PC-3 (cell line): Measurements from ENCODE around the gene CHRDL2. TPM values are rescaled to one million over a fixed set of nuclear protein-coding genes. Genes with fewer than 3 reads are reported as not detected.
A peak's percentile ranks its signal among the peaks of the same experiment; 100 is the strongest.

Experiments used
- ATAC-seq: fragments of 200-7000 bp; cut with Tn5 transposase; 2 replicates; pipeline ENCODE4 v1.9.1; 2020; ENCODE audit warnings: mild to moderate bottlenecking, moderate library complexity
- BruUV-seq: library from RNA; stranded (reverse); fragments of 400-500 nt; replicated peaks from 2 replicates; lab custom pipeline; 2021; lab: Mats Ljungman, UMichigan
- CTCF ChIA-PET: fragments of 300-600 bp; sonication (Branson Sonifier 250); formaldehyde crosslinking; loops from one replicate; lab custom pipeline; 2022; ENCODE audit warnings: antibody characterized with exemption; lab: Charles Lee
- POLR2A ChIA-PET: fragments of 300-600 bp; sonication (Branson Sonifier 250); formaldehyde crosslinking; loops from one replicate; lab custom pipeline; 2022; ENCODE audit warnings: antibody characterized with exemption; ENCODE audit not compliant: unreplicated experiment; lab: Charles Lee
- DNase-seq: peaks from one replicate; pipeline ENCODE4 v3.0.0-alpha.2; 2015
- H2AFZ ChIP-seq: fragments of 300-600 bp; sonication (generic); 2 replicates; pipeline ENCODE4 v1.6.0; 2016; ENCODE audit warnings: antibody characterized with exemption, low read length
- H3F3A ChIP-seq: fragments of 300-600 bp; sonication (generic); one replicate; pipeline ENCODE4 v1.6.0; 2017; ENCODE audit warnings: antibody characterized with exemption, low read length, control low read depth, mild to moderate bottlenecking; ENCODE audit not compliant: unreplicated experiment
- H3K27ac ChIP-seq: fragments of 300-600 bp; sonication (generic); 2 replicates; pipeline ENCODE4 v1.5.1; 2016; ENCODE audit warnings: mild to moderate bottlenecking, low read length
- H3K27me3 ChIP-seq: fragments of 300-600 bp; sonication (generic); 2 replicates; pipeline ENCODE4 v1.6.1; 2016; ENCODE audit warnings: low read length, mixed read lengths
- H3K36me3 ChIP-seq: fragments of 300-600 bp; sonication (generic); 2 replicates; pipeline ENCODE4 v1.6.1; 2016; ENCODE audit warnings: low read depth, mixed run types, low read length, mixed read lengths
- H3K4me1 ChIP-seq: fragments of 300-600 bp; sonication (generic); 2 replicates; pipeline ENCODE4 v1.5.1; 2016; ENCODE audit warnings: low read length; ENCODE audit not compliant: insufficient read depth
- H3K4me2 ChIP-seq: fragments of 300-600 bp; sonication (generic); 2 replicates; pipeline ENCODE4 v1.6.0; 2016; ENCODE audit warnings: low read length
- H3K4me3 ChIP-seq: fragments of 300-600 bp; sonication (generic); 2 replicates; pipeline ENCODE4 v1.5.1; 2016; ENCODE audit warnings: mild to moderate bottlenecking, low read length, mixed read lengths
- H3K79me2 ChIP-seq: fragments of 300-600 bp; sonication (generic); 2 replicates; pipeline ENCODE4 v1.6.1; 2017; ENCODE audit warnings: low read length, mixed read lengths
- H3K9ac ChIP-seq: fragments of 300-600 bp; sonication (generic); 2 replicates; pipeline ENCODE4 v1.6.0; 2016; ENCODE audit warnings: mild to moderate bottlenecking, low read length
- H3K9me2 ChIP-seq: fragments of 300-600 bp; sonication (generic); replicated peaks from 2 replicates; pipeline ENCODE4 v1.6.1; 2016; ENCODE audit warnings: mixed run types, low read length, mixed read lengths
- H3K9me3 ChIP-seq: fragments of 300-600 bp; sonication (generic); 2 replicates; pipeline ENCODE4 v1.6.1; 2016; ENCODE audit warnings: low read length, mixed read lengths
- H4K20me1 ChIP-seq: fragments of 300-600 bp; sonication (generic); 2 replicates; pipeline ENCODE4 v1.6.1; 2016; ENCODE audit warnings: low read length, mixed read lengths
- EZH2 ChIP-seq: fragments of 300-600 bp; sonication (generic); IDR thresholded peaks from one replicate; pipeline ENCODE4 v1.6.1; 2017; ENCODE audit warnings: antibody characterized with exemption, mild to moderate bottlenecking, low read length; ENCODE audit not compliant: unreplicated experiment
- EZH2phosphoT487 ChIP-seq: fragments of 300-600 bp; sonication (generic); IDR thresholded peaks from 2 replicates; pipeline ENCODE4 v1.6.1; 2018; ENCODE audit warnings: mild to moderate bottlenecking, antibody characterized with exemption, low read length, borderline replicate concordance
- intact Hi-C: fragments of 100-400 bp; cut with micrococcal nuclease; formaldehyde crosslinking; loops from 2 replicates; pipeline ENCODE4 v1.9.0; 2023
- total RNA-seq: library from RNA; depleted of rRNA; stranded (reverse); fragments of >200 nt; gene quantifications from 2 replicates; pipeline ENCODE4 v1.2.3, GENCODE V29; 2014
- TF ChIP-seq, protein P1 (sequence below): fragments of 300-600 bp; sonication (generic); conservative IDR thresholded peaks from 2 replicates; pipeline ENCODE4 v1.5.1; 2017; ENCODE audit warnings: antibody characterized with exemption, low read depth, mild to moderate bottlenecking, low read length

Gene CHRDL2
- total RNA-seq, 1 experiment from 2014 or later = not detected

DNA sequence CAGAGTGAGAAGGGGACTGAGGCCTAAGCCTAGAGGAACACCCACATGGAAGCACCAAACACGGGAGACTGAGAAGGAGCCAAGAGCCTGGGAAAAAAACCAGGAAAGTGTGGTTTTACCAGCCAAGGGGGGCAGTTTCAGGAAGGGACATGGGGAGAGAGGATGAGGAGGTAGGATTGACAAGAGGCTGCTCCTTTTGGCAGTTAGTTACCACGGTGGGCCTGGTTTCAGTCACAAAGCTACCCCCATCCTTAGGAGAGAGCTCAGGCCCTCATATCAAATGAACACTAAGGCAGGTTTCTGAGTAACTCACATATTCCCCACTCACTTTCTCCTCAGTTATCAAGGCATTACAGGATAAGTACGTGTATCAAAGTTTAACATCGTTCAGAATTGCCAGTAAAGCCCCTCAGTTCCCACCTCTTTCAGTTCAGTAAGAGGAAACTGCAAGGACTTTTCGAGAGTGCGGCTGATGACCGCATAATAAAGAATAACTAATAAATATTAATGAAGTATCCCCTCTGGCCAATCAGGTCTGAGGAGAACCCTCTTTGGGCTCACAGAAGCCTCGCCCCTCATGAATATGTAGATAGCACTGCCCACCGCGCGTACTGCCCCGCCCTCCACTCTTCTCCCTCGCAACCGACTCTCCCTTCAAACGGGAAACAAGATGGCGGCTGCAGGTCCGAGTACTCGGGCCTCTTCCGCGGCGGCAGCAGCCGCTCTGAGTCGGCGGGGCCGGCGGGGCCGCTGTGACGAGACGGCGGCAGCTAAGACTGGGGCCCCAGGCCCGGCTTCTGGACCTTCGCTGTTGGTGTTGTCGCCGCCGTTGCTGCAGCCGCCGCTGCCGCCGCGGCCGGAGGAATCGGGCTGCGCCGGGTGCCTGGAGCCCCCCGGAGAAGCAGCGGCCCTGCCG lies 17.2 kb upstream of the CHRDL2 start, which contains the start of gene RNF169:
RNF169 (plus strand) TSS at position 639 of the 916 bp plus-strand sequence; CDS start at position 671, 32 bp downstream.
- DNase-seq = peak; percentile 97
- peak within 1 kb of the TSS; percentile 77 for H2AFZ ChIP-seq
- TSS peak; percentile 44 for BruUV-seq
- H3K4me3 ChIP-seq = peak within 1 kb of the TSS; percentile 90
- peak within 1 kb of the TSS; percentile 95 for H3K4me2 ChIP-seq
- TF ChIP-seq EZH2 (no peak), EZH2phosphoT487 (no peak)
- TF ChIP-seq, protein P1, sequence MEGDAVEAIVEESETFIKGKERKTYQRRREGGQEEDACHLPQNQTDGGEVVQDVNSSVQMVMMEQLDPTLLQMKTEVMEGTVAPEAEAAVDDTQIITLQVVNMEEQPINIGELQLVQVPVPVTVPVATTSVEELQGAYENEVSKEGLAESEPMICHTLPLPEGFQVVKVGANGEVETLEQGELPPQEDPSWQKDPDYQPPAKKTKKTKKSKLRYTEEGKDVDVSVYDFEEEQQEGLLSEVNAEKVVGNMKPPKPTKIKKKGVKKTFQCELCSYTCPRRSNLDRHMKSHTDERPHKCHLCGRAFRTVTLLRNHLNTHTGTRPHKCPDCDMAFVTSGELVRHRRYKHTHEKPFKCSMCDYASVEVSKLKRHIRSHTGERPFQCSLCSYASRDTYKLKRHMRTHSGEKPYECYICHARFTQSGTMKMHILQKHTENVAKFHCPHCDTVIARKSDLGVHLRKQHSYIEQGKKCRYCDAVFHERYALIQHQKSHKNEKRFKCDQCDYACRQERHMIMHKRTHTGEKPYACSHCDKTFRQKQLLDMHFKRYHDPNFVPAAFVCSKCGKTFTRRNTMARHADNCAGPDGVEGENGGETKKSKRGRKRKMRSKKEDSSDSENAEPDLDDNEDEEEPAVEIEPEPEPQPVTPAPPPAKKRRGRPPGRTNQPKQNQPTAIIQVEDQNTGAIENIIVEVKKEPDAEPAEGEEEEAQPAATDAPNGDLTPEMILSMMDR = no peak
- H3K27me3 ChIP-seq = no peaks in the 10 kb centered on the region
- no peaks in the 10 kb centered on the region for H3F3A ChIP-seq
- H3K27ac ChIP-seq = peak within 1 kb of the TSS; percentile 55
- H3K9ac ChIP-seq = peak within 1 kb of the TSS; percentile 87
- H3K9me2 ChIP-seq = no peaks in the 10 kb centered on the region
- intact Hi-C loops = no loop called here
- H3K36me3 ChIP-seq = no peaks in the 10 kb centered on the region
- peak; percentile 97 for ATAC-seq
- POLR2A ChIA-PET = interaction anchor here (0.5 kb wide), 1 partner anchor 15 kb away, joined by 16 read pairs; no protein-coding TSS in a partner anchor
- H3K4me1 ChIP-seq = peaks cover 24% of the 10 kb centered on the region
- H4K20me1 ChIP-seq = peaks cover 14% of the 10 kb centered on the region
- CTCF ChIA-PET = no interaction called here
- H3K9me3 ChIP-seq = no peaks in the 10 kb centered on the region
- H3K79me2 ChIP-seq = peaks cover 43% of the 10 kb centered on the region

- Histone ChIP-seq H4K20me1 (peaks cover 11% of the 10 kb centered on the region), H3K4me3 (no peak overlapping the region)
- CTCF ChIA-PET = no interaction called here
Observed at GRCh38 chr11:74746868-74747267, 15.6 kb upstream of the CHRDL2 start.

More at GRCh38 chr11:74746868-74747267, 15.6 kb upstream of the CHRDL2 start:
- POLR2A ChIA-PET = no interaction called here
- Histone ChIP-seq H3K4me1 (peaks cover 19% of the 10 kb centered on the region), H3F3A (no peaks in the 10 kb centered on the region), H3K27ac (no peak overlapping the region), H3K9ac (no peak overlapping the region), H3K27me3 (no peaks in the 10 kb centered on the region), H3K9me2 (no peaks in the 10 kb centered on the region), H3K79me2 (peaks cover 27% of the 10 kb centered on the region), H3K9me3 (no peaks in the 10 kb centered on the region), H3K4me2 (no peak overlapping the region), H3K36me3 (no peaks in the 10 kb centered on the region), H2AFZ (no peak overlapping the region)
- no peak for DNase-seq
- TF ChIP-seq, protein P1 = no peak
- TF ChIP-seq EZH2phosphoT487 (no peak), EZH2 (no peak)
- BruUV-seq = no TSS peak
- intact Hi-C loops = no loop called here
- no peak for ATAC-seq
